Measurements from ENCODE around the gene MPV17L2.
"Not testable (repeated sequence)": the region's sequence is repeated elsewhere in the genome, so short reads cannot be mapped to it uniquely, and the experiment has no call there.

Gene MPV17L2

GRCh38 chr19:18192673-18193387 lies at the start of gene MPV17L2:
TSS of gene MPV17L2 (plus strand) at chr19:18193218. CDS start at chr19:18193282, 64 bp downstream.
- peak; percentile 99 for DNase-seq

DNA sequence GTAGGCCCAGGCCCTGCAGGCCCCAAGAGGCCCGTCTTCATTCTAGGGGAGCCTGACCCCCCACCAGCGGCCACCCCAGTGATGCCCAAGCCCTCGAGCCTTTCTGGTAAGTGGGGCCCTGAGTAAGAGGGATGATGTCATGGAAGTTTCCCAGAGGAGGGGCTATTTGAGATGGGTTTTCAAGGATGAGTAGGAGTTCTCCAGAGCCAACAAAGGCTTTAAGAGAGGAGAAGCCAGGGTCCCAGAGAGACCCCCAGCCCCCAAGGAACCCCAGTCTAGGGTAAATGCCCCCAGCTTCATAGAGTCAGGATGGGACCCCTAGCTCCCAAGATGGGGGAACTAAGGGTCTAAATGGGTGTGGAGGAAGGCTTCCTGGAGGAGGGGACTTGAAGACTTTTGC lies 49.1 kb upstream of the MPV17L2 start:
- no peak for DNase-seq

DNA sequence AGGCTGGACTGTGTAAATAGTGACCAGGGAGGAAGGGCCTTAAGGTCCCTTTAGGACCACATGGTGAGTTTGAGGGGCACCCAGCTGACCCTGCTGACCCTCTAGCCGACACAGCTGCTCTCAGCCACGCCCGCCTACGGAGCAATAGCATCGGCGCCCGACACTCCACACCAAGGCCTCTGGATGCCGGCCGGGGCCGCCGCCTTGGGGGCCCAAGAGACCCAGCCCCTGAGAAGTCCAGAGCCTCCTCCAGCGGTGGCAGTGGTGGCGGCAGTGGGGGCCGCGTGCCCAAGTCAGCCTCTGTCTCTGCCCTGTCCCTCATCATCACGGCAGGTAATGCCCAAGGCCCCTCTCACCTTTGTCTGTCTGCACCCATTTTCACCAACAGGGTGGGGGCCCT lies 48.7 kb upstream of the MPV17L2 start:
- no peak for DNase-seq

GRCh38 chr19:18144906-18145305 lies 48.1 kb upstream of the MPV17L2 start:
- no peak for DNase-seq

DNA sequence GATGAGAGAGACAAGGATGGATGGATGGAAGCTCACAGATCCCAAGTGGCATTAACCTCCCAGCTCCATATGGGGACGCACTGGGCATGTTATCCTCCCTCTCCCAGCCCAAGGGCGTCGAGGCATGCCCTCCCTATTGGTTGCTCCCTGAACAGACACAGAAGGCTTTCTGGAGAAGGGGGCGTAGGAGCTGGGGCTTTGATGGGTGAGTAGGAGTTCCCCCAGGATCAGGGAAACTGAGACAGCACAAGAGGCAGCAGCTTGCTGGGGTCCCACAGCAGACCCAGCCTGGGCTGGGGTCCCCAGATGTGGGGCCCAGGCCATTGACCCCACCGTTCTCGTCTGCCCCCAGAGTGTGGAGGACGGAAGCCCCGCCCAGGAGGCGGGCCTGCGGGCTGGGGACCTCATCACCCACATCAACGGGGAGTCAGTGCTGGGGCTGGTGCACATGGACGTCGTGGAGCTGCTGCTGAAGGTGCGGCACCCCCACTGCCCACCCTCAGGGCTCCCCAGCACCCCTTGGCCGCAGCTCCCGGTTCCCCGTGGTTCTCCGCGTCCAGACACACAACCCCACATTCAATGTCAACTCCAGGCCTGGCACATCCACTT lies 47.5 kb upstream of the MPV17L2 start:
- DNase-seq, result no peak

GRCh38 chr19:18147396-18147795 lies 45.6 kb upstream of the MPV17L2 start:
- no peak for DNase-seq

GRCh38 chr19:18149596-18149975 lies 43.4 kb upstream of the MPV17L2 start:
- DNase-seq, result no peak

DNA sequence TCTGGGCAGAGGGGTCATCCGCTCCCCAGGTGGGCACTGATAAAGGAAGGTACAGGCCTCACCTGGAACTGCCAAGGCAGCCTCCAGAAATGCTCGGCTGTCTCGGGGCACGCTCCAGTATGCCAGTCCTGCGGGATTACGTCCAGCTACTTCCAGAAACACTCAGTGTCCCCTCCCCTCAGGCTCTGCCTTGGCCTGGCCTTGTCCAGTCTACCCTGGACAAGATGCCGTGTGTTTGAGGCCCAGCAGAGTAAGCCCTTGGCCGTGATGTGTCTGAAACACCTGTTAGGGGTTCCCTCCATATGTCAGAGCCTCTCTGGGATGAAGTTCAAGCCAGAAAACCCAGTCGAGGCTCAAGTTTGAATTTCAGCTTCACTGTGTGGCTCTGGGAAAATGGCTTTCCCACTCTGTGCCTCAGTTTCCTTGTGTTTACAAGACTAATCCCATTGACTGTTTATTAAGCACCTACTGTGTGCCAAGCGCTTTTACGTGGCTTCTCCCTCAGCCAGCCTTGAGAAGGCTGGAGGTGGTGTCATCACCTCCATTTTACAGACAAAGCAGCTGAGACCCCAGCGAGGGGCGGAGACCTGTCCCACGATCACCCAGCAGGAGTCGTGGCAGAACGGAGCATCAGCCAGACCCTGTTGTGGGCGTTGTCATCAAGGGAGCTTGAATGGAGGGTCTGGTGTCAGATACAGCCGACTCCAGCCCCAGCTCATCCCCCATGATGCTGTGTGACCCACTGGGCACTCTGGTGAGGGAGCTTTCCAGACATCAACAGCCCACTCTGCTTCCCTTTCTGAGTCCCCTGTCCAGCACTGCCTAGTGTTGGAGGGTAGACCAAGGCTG lies 42.0 kb upstream of the MPV17L2 start:
- no peak for DNase-seq

GRCh38 chr19:18152442-18152816 lies 40.6 kb upstream of the MPV17L2 start:
- peak; percentile 98 for DNase-seq

DNA sequence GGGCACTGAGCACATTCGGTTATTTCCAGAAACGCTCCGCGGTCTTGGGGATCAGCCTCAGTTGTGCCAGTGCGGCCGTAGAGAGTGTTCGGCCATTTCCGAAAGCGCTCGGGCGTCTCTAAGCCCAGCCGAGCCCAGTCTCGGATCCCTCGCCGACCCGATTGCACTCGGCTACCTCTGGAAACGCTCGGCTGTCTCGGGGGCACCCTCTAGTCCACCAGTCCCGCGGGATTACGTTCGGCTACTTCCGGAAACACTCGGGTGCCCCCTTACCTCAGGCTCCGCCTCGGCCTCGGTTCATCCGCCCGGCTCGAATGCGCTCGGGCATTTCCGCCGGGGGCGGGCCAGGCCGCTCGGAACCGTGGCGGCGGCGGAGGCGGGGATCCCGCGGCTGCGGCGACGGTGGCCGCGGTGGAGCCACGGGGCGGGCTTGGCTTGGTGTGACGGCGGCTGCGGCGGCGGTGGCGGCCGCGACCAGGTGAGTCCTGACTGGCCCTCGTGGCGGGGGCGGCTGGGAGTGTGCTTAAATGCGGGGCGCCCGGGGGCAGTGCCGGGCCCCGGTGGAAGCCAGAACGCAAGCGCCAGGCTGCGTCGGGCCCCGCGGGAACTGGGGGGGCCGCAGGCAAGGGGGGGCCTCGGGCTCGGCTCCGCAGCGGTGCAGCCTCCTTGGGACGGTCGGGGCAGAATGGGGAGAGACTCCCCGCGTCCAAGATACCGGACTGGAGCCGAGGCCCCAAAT lies 40.0 kb upstream of the MPV17L2 start, which contains the start of gene PIK3R2:
Gene PIK3R2 (plus strand): TSS at position 347 of the 739 bp plus-strand sequence. CDS start 2,717 bp downstream, outside the sequence.
- peak; percentile 88 for DNase-seq

GRCh38 chr19:18153556-18154134 lies 39.4 kb upstream of the MPV17L2 start:
- DNase-seq, result no peak

DNA sequence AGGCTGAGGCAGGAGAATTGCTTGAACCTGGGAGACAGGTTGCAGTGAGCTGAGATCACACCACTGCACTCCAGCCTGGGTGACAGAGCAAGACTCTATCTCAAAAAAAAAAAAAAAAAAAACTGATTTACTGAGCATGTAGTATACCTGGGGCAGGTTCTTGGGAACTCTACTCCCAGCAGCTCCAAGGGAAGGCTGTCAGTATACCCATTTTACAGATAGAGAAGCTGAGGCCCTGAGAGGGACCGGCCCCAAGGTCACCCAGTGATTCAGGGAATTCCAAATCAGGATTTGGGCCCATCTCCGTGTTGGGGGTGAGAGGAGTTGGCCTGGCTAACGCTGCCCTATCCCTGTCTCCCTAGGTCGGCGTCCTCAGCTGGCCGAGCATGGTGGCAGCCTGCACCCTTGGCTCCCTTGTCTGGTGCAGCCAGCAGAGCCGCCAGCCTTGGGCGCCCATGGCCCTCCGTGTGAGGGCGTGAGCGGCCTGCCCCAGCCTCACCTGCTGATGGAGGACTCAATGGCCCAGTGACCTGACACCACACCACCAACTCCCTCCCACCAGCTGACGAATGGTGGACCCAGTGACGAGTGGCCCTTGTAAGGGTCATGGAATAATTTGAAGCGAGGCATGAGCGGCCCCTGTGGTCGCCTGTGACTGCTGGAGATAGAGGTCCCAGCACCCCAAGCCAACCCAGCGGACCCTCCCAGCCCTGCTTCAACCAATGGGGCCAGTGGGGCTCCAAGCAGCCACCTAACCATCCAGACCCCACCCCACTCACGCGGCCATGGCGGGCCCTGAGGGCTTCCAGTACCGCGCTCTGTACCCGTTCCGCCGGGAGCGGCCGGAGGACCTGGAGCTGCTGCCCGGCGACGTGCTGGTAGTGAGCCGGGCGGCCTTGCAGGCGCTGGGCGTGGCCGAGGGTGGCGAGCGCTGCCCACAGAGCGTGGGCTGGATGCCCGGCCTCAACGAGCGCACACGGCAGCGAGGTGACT lies 37.6 kb upstream of the MPV17L2 start:
- DNase-seq, result no peak

GRCh38 chr19:18156268-18156667 lies 36.8 kb upstream of the MPV17L2 start:
- DNase-seq, result no peak

DNA sequence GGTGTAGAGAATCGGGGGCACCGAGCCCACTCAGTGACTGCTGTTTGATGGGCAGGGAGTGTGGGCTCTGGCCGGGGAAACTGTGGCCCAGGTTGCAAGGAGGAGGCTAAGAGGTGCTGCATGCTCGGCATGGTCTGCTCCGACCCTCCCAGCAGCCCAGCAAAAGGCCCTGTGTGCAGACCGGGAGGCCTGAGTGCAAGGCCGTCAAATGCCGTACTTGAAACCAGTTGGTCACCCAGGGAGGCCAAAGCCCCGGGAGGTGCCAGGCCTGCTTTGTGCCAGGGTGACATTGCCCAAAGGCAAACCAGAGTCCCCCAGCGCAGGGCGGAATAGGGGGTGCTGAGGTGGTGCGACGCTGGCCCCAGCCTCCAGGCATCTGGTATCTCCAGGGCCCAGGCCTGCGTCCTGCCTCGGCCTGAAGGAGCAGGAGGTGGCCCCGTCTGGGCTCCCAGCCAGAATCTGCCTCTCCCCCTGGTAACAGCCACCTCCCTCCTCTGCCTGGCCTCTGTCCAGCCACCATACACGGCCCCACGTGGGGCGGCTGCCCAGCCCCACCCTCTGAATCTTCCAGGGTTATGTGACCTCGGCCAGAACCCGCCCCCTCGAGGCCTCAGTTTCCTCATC lies 36.1 kb upstream of the MPV17L2 start:
- DNase-seq, result no peak

DNA sequence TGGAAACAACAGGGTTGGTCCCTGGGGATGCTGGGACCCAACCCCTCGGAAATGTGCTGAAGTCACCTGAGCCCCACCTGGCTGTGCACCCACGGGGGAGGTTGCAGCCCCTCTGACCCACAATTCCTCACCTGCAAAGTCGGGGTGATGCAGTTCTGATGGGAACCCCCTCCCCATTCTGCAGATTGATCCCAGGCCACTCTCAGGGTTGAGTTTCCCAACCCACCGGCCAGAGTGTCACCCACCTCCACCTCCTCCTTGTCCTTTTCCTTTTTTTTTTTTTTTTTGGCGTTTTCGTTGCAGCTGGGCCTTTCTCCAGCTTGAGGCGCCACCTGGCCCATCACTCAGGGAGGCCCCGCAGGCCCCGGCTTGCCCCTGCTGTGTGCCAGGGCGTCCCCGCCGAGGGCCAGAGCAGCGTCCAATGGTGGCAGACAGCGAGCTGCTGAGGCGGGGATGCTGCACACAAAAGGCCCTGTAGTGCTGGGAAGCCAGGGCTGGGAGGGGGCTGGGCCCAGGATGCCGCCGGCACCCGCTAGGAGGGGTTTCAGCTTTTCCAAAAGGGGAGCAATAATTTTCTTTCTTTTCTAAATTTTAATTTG lies 35.5 kb upstream of the MPV17L2 start:
- no peak for DNase-seq

DNA sequence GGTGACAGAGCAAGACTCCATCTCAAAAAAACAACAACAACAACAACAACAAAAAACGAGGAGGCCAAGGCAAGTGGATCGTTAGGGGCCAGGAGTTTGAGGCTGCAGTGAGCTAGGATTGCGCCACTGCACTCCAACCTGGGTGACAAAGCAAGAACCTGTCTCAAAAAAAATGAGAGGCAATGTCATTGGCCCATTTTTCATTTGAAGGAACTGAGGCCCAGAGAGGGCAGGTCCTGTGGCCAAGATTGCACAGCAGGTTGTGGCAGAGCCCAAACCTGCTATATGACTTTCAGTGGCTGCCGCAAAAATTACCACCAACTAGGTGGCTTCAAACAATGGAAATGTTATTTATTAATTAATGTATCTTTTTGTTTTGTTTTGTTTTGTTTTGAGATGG lies 34.6 kb upstream of the MPV17L2 start:
- DNase-seq, result no peak

- not testable (repeated sequence) for DNase-seq
Measured at GRCh38 chr19:18159059-18159616, 33.9 kb upstream of the MPV17L2 start.

GRCh38 chr19:18159810-18160209 lies 33.2 kb upstream of the MPV17L2 start:
- no peak for DNase-seq

- no peak for DNase-seq
Measured at GRCh38 chr19:18160493-18160970, 32.5 kb upstream of the MPV17L2 start.
